H9 (cell line): Measurements from ENCODE around the gene SSPN. TPM values are rescaled to one million over a fixed set of nuclear protein-coding genes. Genes with fewer than 3 reads are reported as not detected.

Experiments
- DNase-seq: peaks from one replicate; pipeline ENCODE4 v3.0.0-alpha.2; 2017
- H2AFZ ChIP-seq: one replicate; pipeline ENCODE4 v1.6.1; 2013; ENCODE audit warnings: mild to moderate bottlenecking, low read length, control low read depth, moderate library complexity
- H2AK5ac ChIP-seq: 2 replicates; pipeline ENCODE4 v1.6.1; 2013; ENCODE audit warnings: low read length, control low read depth, mixed read lengths; ENCODE audit not compliant: insufficient read length
- H2BK120ac ChIP-seq: one replicate; pipeline ENCODE4 v1.6.1; 2013; ENCODE audit warnings: low read depth, mild to moderate bottlenecking, low read length, control low read depth, inconsistent platforms; ENCODE audit not compliant: poor library complexity, severe bottlenecking
- H2BK12ac ChIP-seq: 2 replicates; pipeline ENCODE4 v1.6.1; 2013; ENCODE audit warnings: low read length, control low read depth, mixed read lengths, low read depth; ENCODE audit not compliant: insufficient read length
- H2BK15ac ChIP-seq: 2 replicates; pipeline ENCODE4 v1.6.1; 2013; ENCODE audit warnings: low read depth, low read length, control low read depth
- H2BK20ac ChIP-seq: one replicate; pipeline ENCODE4 v1.6.1; 2013; ENCODE audit warnings: low read depth, mild to moderate bottlenecking, low read length, control low read depth, inconsistent platforms; ENCODE audit not compliant: poor library complexity, severe bottlenecking
- H2BK5ac ChIP-seq: 2 replicates; pipeline ENCODE4 v1.6.1; 2013; ENCODE audit warnings: low read length, control low read depth, mixed read lengths; ENCODE audit not compliant: insufficient read length
- H3K14ac ChIP-seq: 2 replicates; pipeline ENCODE4 v1.6.1; 2013; ENCODE audit warnings: low read length, control low read depth; ENCODE audit not compliant: insufficient read depth
- H3K18ac ChIP-seq: 2 replicates; pipeline ENCODE4 v1.6.1; 2013; ENCODE audit warnings: low read depth, mild to moderate bottlenecking, mixed read lengths, low read length, control low read depth; ENCODE audit not compliant: insufficient read length
- H3K23ac ChIP-seq: 2 replicates; pipeline ENCODE4 v1.6.1; 2013; ENCODE audit warnings: low read length, control low read depth, mixed read lengths, low read depth; ENCODE audit not compliant: insufficient read length
- H3K23me2 ChIP-seq: 2 replicates; pipeline ENCODE4 v1.6.1; 2013; ENCODE audit warnings: low read depth, mild to moderate bottlenecking, mixed read lengths, low read length, control low read depth; ENCODE audit not compliant: insufficient read length, poor library complexity, severe bottlenecking
- H3K27ac ChIP-seq: 2 replicates; pipeline ENCODE4 v1.5.1; 2013; ENCODE audit warnings: low read length, control low read depth, mixed read lengths, low read depth; ENCODE audit not compliant: insufficient read length
- H3K27me3 ChIP-seq: 2 replicates; pipeline ENCODE4 v1.6.1; 2013; ENCODE audit warnings: low read length, control low read depth, inconsistent platforms; ENCODE audit not compliant: insufficient read depth
- H3K4ac ChIP-seq: 2 replicates; pipeline ENCODE4 v1.6.1; 2013; ENCODE audit warnings: low read depth, mild to moderate bottlenecking, control low read depth, inconsistent platforms, low read length, moderate library complexity
- H3K4me1 ChIP-seq: 2 replicates; pipeline ENCODE4 v1.6.1; 2013; ENCODE audit warnings: low read length, control low read depth, inconsistent platforms; ENCODE audit not compliant: insufficient read depth
- H3K4me2 ChIP-seq: 2 replicates; pipeline ENCODE4 v1.6.1; 2013; ENCODE audit warnings: low read length, control low read depth, mixed read lengths; ENCODE audit not compliant: insufficient read length, insufficient read depth
- H3K56ac ChIP-seq: 2 replicates; pipeline ENCODE4 v1.6.1; 2013; ENCODE audit warnings: low read depth, mild to moderate bottlenecking, mixed read lengths, low read length, control low read depth; ENCODE audit not compliant: insufficient read length
- H3K79me1 ChIP-seq: 2 replicates; pipeline ENCODE4 v1.6.1; 2013; ENCODE audit warnings: low read depth, mild to moderate bottlenecking, moderate library complexity, low read length, control low read depth, inconsistent platforms; ENCODE audit not compliant: insufficient read depth, poor library complexity, severe bottlenecking
- H3K79me2 ChIP-seq: 2 replicates; pipeline ENCODE4 v1.6.1; 2013; ENCODE audit warnings: low read length, control low read depth, inconsistent platforms; ENCODE audit not compliant: insufficient read depth
- H3K9ac ChIP-seq: 2 replicates; pipeline ENCODE4 v1.6.1; 2013; ENCODE audit warnings: low read length, control low read depth, mixed read lengths; ENCODE audit not compliant: insufficient read length; ENCODE audit errors: extremely low read depth
- H3K9me3 ChIP-seq: one replicate; pipeline ENCODE4 v1.6.1; 2013; ENCODE audit warnings: low read depth, low read length, inconsistent platforms; ENCODE audit not compliant: control insufficient read depth
- H3T11ph ChIP-seq: one replicate; pipeline ENCODE4 v1.6.1; 2013; ENCODE audit warnings: mild to moderate bottlenecking, low read length, control low read depth, inconsistent platforms
- H4K20me1 ChIP-seq: one replicate; pipeline ENCODE4 v1.6.1; 2013; ENCODE audit not compliant: control insufficient read depth, insufficient read length, insufficient read depth
- H4K5ac ChIP-seq: 2 replicates; pipeline ENCODE4 v1.6.1; 2013; ENCODE audit warnings: low read depth, mild to moderate bottlenecking, mixed read lengths, low read length, control low read depth; ENCODE audit not compliant: insufficient read length
- H4K8ac ChIP-seq: replicated peaks from 2 replicates; pipeline ENCODE4 v1.6.1; 2013; ENCODE audit warnings: low read length, control low read depth, mixed read lengths, low read depth; ENCODE audit not compliant: insufficient read length
- H4K91ac ChIP-seq: 2 replicates; pipeline ENCODE4 v1.6.1; 2013; ENCODE audit warnings: low read depth, mild to moderate bottlenecking, moderate library complexity, mixed read lengths, low read length, control low read depth; ENCODE audit not compliant: insufficient read length
- H3K27ac Mint-ChIP-seq, 3 experiments: 2 replicates in 2 of 3; 3 replicates in 1 of 3; pipeline ENCODE4 v1.8.0; 2020 to 2021; ENCODE audit warnings: mixed read lengths in 3 of 3, mild to moderate bottlenecking in 1 of 3, moderate library complexity in 1 of 3
- H3K27me3 Mint-ChIP-seq: 2 replicates; pipeline ENCODE4 v1.8.0; 2021; ENCODE audit warnings: low read depth, mild to moderate bottlenecking, moderate library complexity, mixed read lengths
- H3K36me3 Mint-ChIP-seq, 3 experiments: 2 replicates in 2 of 3; 3 replicates in 1 of 3; pipeline ENCODE4 v1.8.0; 2020 to 2021; ENCODE audit warnings: low read depth in 3 of 3, mixed read lengths in 3 of 3; ENCODE audit not compliant: insufficient read depth in 1 of 3
- H3K4me1 Mint-ChIP-seq, 2 experiments: 2 replicates each; pipeline ENCODE4 v1.8.0; 2020; ENCODE audit warnings: mixed read lengths in 2 of 2
- H3K4me3 Mint-ChIP-seq, 2 experiments: 2 replicates in 1 of 2; 3 replicates in 1 of 2; pipeline ENCODE4 v1.8.0; 2020 to 2021; ENCODE audit warnings: mild to moderate bottlenecking in 2 of 2, mixed read lengths in 2 of 2, moderate library complexity in 1 of 2
- H3K9me3 Mint-ChIP-seq, 2 experiments: 2 replicates in 1 of 2; 3 replicates in 1 of 2; pipeline ENCODE4 v1.8.0; 2020; ENCODE audit warnings: mild to moderate bottlenecking in 2 of 2, mixed read lengths in 2 of 2, moderate library complexity in 1 of 2
- CTCF ChIP-seq: fragments of 200-600 bp; sonication (generic); conservative IDR thresholded peaks from 3 replicates; pipeline ENCODE4 v1.8.0; 2021; ENCODE audit warnings: antibody characterized with exemption, mild to moderate bottlenecking
- WGBS: extraction: QIAGEN DNeasy Blood & Tissue Kit; methylation state at CpG from one replicate; pipeline ENCODE4 v1.1.7; 2013; ENCODE audit warnings: missing lambda C conversion rate, low lambda C conversion rate, mixed read lengths; ENCODE audit not compliant: insufficient read length; ENCODE audit errors: extremely low coverage; 5-methylcytosine and 5-hydroxymethylcytosine counted together
- total RNA-seq: library from RNA; stranded (reverse); gene quantifications from 2 replicates; pipeline ENCODE4 v1.2.1, GENCODE V29; 2021

Gene SSPN
- total RNA-seq, 1 experiment from 2014 or later: 0.81 TPM

- no peak overlapping the region for H4K5ac ChIP-seq
- whole genome bisulfite sequencing: no CpG with 5 or more reads among the region's 4 CpGs
- H4K8ac ChIP-seq: no peak overlapping the region
- Mint-ChIP-seq H3K4me3 (no peak overlapping the region), H3K9me3 (no peaks in the 10 kb centered on the region), H3K27me3 (peaks cover 5% of the 10 kb centered on the region; the same call in 1 of the 2 replicates), H3K4me1 (peaks cover 4 to 10% of the 10 kb centered on the region in 2 experiments), H3K27ac (no peak overlapping the region), H3K36me3 (no peaks in the 10 kb centered on the region)
- H2AFZ ChIP-seq: no peak overlapping the region
- H3K23ac ChIP-seq: no peak overlapping the region
- no peak overlapping the region for H2BK20ac ChIP-seq
- H2AK5ac ChIP-seq: no peak overlapping the region
- H4K91ac ChIP-seq: no peak overlapping the region
- H3K18ac ChIP-seq: no peak overlapping the region
- no peak overlapping the region for H3K27ac ChIP-seq
- H3K27me3 ChIP-seq: no peaks in the 10 kb centered on the region
- H3K14ac ChIP-seq: no peak overlapping the region
- H3T11ph ChIP-seq: no peak overlapping the region
- H2BK120ac ChIP-seq: no peak overlapping the region
- H3K4ac ChIP-seq: no peak overlapping the region
- H3K79me1 ChIP-seq: no peaks in the 10 kb centered on the region
- H2BK15ac ChIP-seq: no peak overlapping the region
- H2BK12ac ChIP-seq: no peak overlapping the region
- H3K4me1 ChIP-seq: no peaks in the 10 kb centered on the region
- no peak overlapping the region for H3K56ac ChIP-seq
- no peak overlapping the region for H3K9ac ChIP-seq
- H3K23me2 ChIP-seq: no peaks in the 10 kb centered on the region
- no peaks in the 10 kb centered on the region for H3K9me3 ChIP-seq
- H3K4me2 ChIP-seq: no peak overlapping the region
- no peaks in the 10 kb centered on the region for H3K79me2 ChIP-seq
- no peak for DNase-seq
- no peak overlapping the region for H2BK5ac ChIP-seq
- H4K20me1 ChIP-seq: no peaks in the 10 kb centered on the region
- TF ChIP-seq CTCF: no peak
These were observed 32.5 kb upstream of the SSPN start for GRCh38 chr12:26162905-26163304.
